HepG2 (cell line): ENCODE results near the gene ACER3. TPM values are rescaled to one million over a fixed set of nuclear protein-coding genes. Genes with fewer than 3 reads are reported as not detected.

Experiments used
- ARNT2 ChIP-seq: sonication (generic); formaldehyde crosslinking; IDR thresholded peaks from 2 replicates; pipeline ENCODE4 v1.8.0; 2022; ENCODE audit warnings: mild to moderate bottlenecking, low read depth, missing genetic modification reagents, moderate library complexity
- CREM ChIP-seq, 2 experiments: sonication (generic) in 1 of 2; formaldehyde crosslinking in 1 of 2; IDR thresholded peaks; 2 replicates each; pipeline versions ENCODE4 v1.4.0 to v1.6.1; 2016 to 2020; ENCODE audit warnings: antibody characterized with exemption in 1 of 2, mild to moderate bottlenecking in 1 of 2, missing genetic modification reagents in 1 of 2
- GMEB2 ChIP-seq: IDR thresholded peaks from 2 replicates; pipeline ENCODE4 v1.6.1; 2016; ENCODE audit warnings: missing biosample characterization, missing genetic modification reagents, low read depth
- KDM4B ChIP-seq: sonication (generic); formaldehyde crosslinking; IDR thresholded peaks from 2 replicates; pipeline ENCODE4 v1.4.0; 2020; ENCODE audit warnings: missing genetic modification reagents
- KLF12 ChIP-seq: sonication (generic); formaldehyde crosslinking; IDR thresholded peaks from 2 replicates; pipeline ENCODE4 v1.4.0; 2020; ENCODE audit warnings: missing genetic modification reagents, borderline replicate concordance
- MEIS2 ChIP-seq: sonication (generic); formaldehyde crosslinking; IDR thresholded peaks from 2 replicates; pipeline ENCODE4 v1.9.0; 2021; ENCODE audit warnings: mild to moderate bottlenecking, missing genetic modification reagents
- NR2C2 ChIP-seq: sonication (generic); formaldehyde crosslinking; IDR thresholded peaks from 2 replicates; pipeline ENCODE4 v1.4.0; 2020; ENCODE audit warnings: missing genetic modification reagents, mild to moderate bottlenecking, moderate library complexity, borderline replicate concordance
- POGK ChIP-seq: sonication (generic); formaldehyde crosslinking; conservative IDR thresholded peaks from 2 replicates; pipeline ENCODE4 v1.8.0; 2022; ENCODE audit warnings: mild to moderate bottlenecking, moderate library complexity, missing genetic modification reagents
- RFXAP ChIP-seq: sonication (generic); formaldehyde crosslinking; IDR thresholded peaks from 2 replicates; pipeline ENCODE4 v1.4.0; 2020; ENCODE audit warnings: missing genetic modification reagents, borderline replicate concordance
- SMC3 ChIP-seq: IDR thresholded peaks from 2 replicates; pipeline ENCODE4 v1.6.1; 2011; ENCODE audit warnings: low read length, improper control_type of control experiment
- SP1 ChIP-seq, 2 experiments: fragments of 450-650 bp in 1 of 2; sonication (generic) in 1 of 2; formaldehyde crosslinking in 1 of 2; IDR thresholded peaks; 2 replicates each; pipeline versions ENCODE4 v1.4.0 to v1.6.1; 2016 to 2020; ENCODE audit warnings: missing genetic modification reagents in 1 of 2
- ZNF749 ChIP-seq: sonication (generic); formaldehyde crosslinking; IDR thresholded peaks from 2 replicates; pipeline ENCODE4 v1.8.0; 2022; ENCODE audit warnings: mild to moderate bottlenecking, missing genetic modification reagents, moderate library complexity, borderline replicate concordance
- polyA plus RNA-seq, 8 experiments: library from polyadenylated mRNA; depleted of rRNA in 3 of 8; stranded (reverse) in 7 of 8; unstranded in 1 of 8; fragments of >200 nt; fragmentation: Illumina TruSeq in 4 of 8; extraction: Trizol in 4 of 8; gene quantifications; 2 replicates each; pipeline versions ENCODE4 v1.2.1 to v1.2.3, GENCODE V29; 2011 to 2016; ENCODE audit warnings: low read depth in 4 of 8, missing spikeins in 1 of 8, mixed read lengths in 1 of 8; ENCODE audit not compliant: insufficient read depth in 1 of 8
- total RNA-seq, 5 experiments: library from RNA; depleted of rRNA; stranded (reverse); fragments of >200 nt; fragmentation: Illumina TruSeq; extraction: Trizol; gene quantifications; 2 replicates each; pipeline ENCODE4 v1.2.3, GENCODE V29; 2016; ENCODE audit warnings: low read depth in 1 of 5
- TF ChIP-seq, protein P1 (sequence below): sonication (generic); formaldehyde crosslinking; IDR thresholded peaks from 2 replicates; pipeline ENCODE4 v1.4.0; 2020; ENCODE audit warnings: missing genetic modification reagents

Gene ACER3
- total and polyA plus RNA-seq, 2 of the 13 experiments (the other 11 are each of a cell fraction or from before 2014, with no cell fraction given): 6.0 to 9.8 TPM

GRCh38 chr11:77046060-77046501, 185.4 kb downstream of the ACER3 start (continued):
- TF ChIP-seq KLF12 (CRISPR knock-in tag) (no peak), RFXAP (CRISPR knock-in tag) (no peak), SP1 (IDR thresholded peaks at IDR 0.05) (no peak), SP1 (CRISPR knock-in tag; IDR thresholded peaks at IDR 0.05) (no peak), ARNT2 (0 out of 2 replicates have a peak, but pooled peaks have one; percentile 25), SMC3 (peak; percentile 19; the same call in 1 of the 2 replicates), ZNF749 (no peak), KDM4B (CRISPR knock-in tag) (no peak), MEIS2 (CRISPR knock-in tag) (no peak), NR2C2 (CRISPR knock-in tag) (no peak), CREM (IDR thresholded peaks at IDR 0.05) (no peak), CREM (CRISPR knock-in tag; IDR thresholded peaks at IDR 0.05) (no peak), POGK (CRISPR knock-in tag) (peak; percentile 77), GMEB2 (CRISPR knock-in tag) (no peak)
- TF ChIP-seq, protein P1, sequence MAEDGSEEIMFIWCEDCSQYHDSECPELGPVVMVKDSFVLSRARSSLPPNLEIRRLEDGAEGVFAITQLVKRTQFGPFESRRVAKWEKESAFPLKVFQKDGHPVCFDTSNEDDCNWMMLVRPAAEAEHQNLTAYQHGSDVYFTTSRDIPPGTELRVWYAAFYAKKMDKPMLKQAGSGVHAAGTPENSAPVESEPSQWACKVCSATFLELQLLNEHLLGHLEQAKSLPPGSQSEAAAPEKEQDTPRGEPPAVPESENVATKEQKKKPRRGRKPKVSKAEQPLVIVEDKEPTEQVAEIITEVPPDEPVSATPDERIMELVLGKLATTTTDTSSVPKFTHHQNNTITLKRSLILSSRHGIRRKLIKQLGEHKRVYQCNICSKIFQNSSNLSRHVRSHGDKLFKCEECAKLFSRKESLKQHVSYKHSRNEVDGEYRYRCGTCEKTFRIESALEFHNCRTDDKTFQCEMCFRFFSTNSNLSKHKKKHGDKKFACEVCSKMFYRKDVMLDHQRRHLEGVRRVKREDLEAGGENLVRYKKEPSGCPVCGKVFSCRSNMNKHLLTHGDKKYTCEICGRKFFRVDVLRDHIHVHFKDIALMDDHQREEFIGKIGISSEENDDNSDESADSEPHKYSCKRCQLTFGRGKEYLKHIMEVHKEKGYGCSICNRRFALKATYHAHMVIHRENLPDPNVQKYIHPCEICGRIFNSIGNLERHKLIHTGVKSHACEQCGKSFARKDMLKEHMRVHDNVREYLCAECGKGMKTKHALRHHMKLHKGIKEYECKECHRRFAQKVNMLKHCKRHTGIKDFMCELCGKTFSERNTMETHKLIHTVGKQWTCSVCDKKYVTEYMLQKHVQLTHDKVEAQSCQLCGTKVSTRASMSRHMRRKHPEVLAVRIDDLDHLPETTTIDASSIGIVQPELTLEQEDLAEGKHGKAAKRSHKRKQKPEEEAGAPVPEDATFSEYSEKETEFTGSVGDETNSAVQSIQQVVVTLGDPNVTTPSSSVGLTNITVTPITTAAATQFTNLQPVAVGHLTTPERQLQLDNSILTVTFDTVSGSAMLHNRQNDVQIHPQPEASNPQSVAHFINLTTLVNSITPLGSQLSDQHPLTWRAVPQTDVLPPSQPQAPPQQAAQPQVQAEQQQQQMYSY: 0 out of 2 replicates have a peak, but pooled peaks have one; percentile 24
